Aorta (tissue), 5 donors: ENCODE data around the gene ATG16L1. TPM values are rescaled to one million over a fixed set of nuclear protein-coding genes. Genes with fewer than 3 reads are reported as not detected.

ENCODE experiments used
- ATAC-seq: fragments of 200-7000 bp; cut with Tn5 transposase; one replicate; pipeline ENCODE4 v1.9.1; 2022; ENCODE audit warnings: moderate library complexity; ENCODE audit not compliant: low FRiP score
- DNase-seq, 2 donors: peaks; one replicate each; pipeline ENCODE4 v3.0.0-alpha.2; 2020
- H3K27ac ChIP-seq, 2 donors: one replicate each; pipeline ENCODE4 v1.5.1; 2013; ENCODE audit warnings: low read length in 2 of 2, mild to moderate bottlenecking in 2 of 2, moderate library complexity in 2 of 2, control low read depth in 1 of 2, inconsistent platforms in 1 of 2, low read depth in 1 of 2
- H3K27me3 ChIP-seq, 2 donors: one replicate each; pipeline ENCODE4 v1.6.1; 2013; ENCODE audit warnings: control low read depth in 1 of 2, low read length in 1 of 2, mild to moderate bottlenecking in 1 of 2, moderate library complexity in 1 of 2; ENCODE audit not compliant: insufficient read depth in 2 of 2, control insufficient read depth in 1 of 2
- H3K36me3 ChIP-seq, 2 donors: one replicate each; pipeline ENCODE4 v1.6.1; 2013; ENCODE audit warnings: control low read depth in 1 of 2, low read length in 1 of 2, mild to moderate bottlenecking in 1 of 2; ENCODE audit not compliant: insufficient read depth in 2 of 2, control insufficient read depth in 1 of 2
- H3K4me1 ChIP-seq, 2 donors: one replicate each; pipeline ENCODE4 v1.6.1; 2013; ENCODE audit warnings: low read length in 2 of 2, control low read depth in 1 of 2, mild to moderate bottlenecking in 1 of 2, moderate library complexity in 1 of 2; ENCODE audit not compliant: insufficient read depth in 2 of 2, control insufficient read depth in 1 of 2
- H3K4me3 ChIP-seq, 2 donors: one replicate each; pipeline ENCODE4 v1.5.1; 2013; ENCODE audit warnings: low read length in 2 of 2, control low read depth in 1 of 2, mild to moderate bottlenecking in 1 of 2
- H3K9me3 ChIP-seq: one replicate; pipeline ENCODE4 v1.6.1; 2013; ENCODE audit warnings: mild to moderate bottlenecking, low read length; ENCODE audit not compliant: control insufficient read depth
- WGBS, 2 donors: extraction: QIAGEN DNeasy Blood & Tissue Kit; methylation state at CpG; one replicate each; pipeline ENCODE4 v1.1.7; 2013; 5-methylcytosine and 5-hydroxymethylcytosine counted together
- intact Hi-C, 2 donors: fragments of 100-400 bp; cut with DNase I; formaldehyde crosslinking; loops; one replicate each; pipeline versions ENCODE4 v1.14.2 to v1.15.0; 2022
- polyA plus RNA-seq, 2 donors: library from polyadenylated mRNA; stranded (reverse); fragments of 200-250 nt; gene quantifications; one replicate each; pipeline ENCODE4 v1.2.3, GENCODE V29; 2013
- total RNA-seq, 2 donors: library from RNA; stranded (reverse); fragmentation: NEBNext Ultra II Directional; extraction: Animal tissue kit (Norgen Biotek cat#: 25700); gene quantifications; one replicate each; pipeline ENCODE4 v1.2.1, GENCODE V29; 2021
- donor health status: healthy with polysubstance abuse.
- donor health status: Bipolar disorder and iron deficiency.
- donor health status: DM: no; HTN: no; CAD: no.
- donor health status: DM: no; HTN: no; CAD: no.
- donor health status: DM: yes; HTN: yes; CAD: no.

The ATG16L1 gene
- total and polyA plus RNA-seq, 4 donors: 6.4 to 30.1 (median 17.1) TPM

GRCh38 chr2:233260661-233261060 is 9.2 kb downstream of the ATG16L1 start:
- WGBS, 2 donors: 95 to 96% methylated on average over 5 of the region's 5 CpGs
- H3K4me3 ChIP-seq: no peak overlapping the region
- ATAC-seq (no peak), DNase-seq (no peak)
- H3K36me3 ChIP-seq: peaks cover 2 to 18% of the 10 kb centered on the region in 2 donors
- H3K27me3 ChIP-seq: no peaks in the 10 kb centered on the region
- H3K9me3 ChIP-seq: no peaks in the 10 kb centered on the region
- no peaks in the 10 kb centered on the region for H3K4me1 ChIP-seq
- intact Hi-C loops: no loop called here
- H3K27ac ChIP-seq: no peak overlapping the region

- DNase-seq (no peak), ATAC-seq (no peak)
- 88 to 91% methylated on average over 9 of the region's 9 CpGs for WGBS, 2 donors
- peaks cover 9 to 18% of the 10 kb centered on the region in 2 donors for H3K36me3 ChIP-seq
- no peaks in the 10 kb centered on the region for H3K9me3 ChIP-seq
- H3K4me3 ChIP-seq: no peak overlapping the region
- H3K27ac ChIP-seq: no peak overlapping the region
- intact Hi-C loops: no loop called here
- no peaks in the 10 kb centered on the region for H3K4me1 ChIP-seq
- H3K27me3 ChIP-seq: no peaks in the 10 kb centered on the region
Measured at GRCh38 chr2:233261819-233262555, 10.5 kb downstream of the ATG16L1 start.

GRCh38 chr2:233262562-233262961 is 11.1 kb downstream of the ATG16L1 start:
- H3K36me3 ChIP-seq: peaks cover 9 to 17% of the 10 kb centered on the region in 2 donors
- H3K27me3 ChIP-seq: no peaks in the 10 kb centered on the region
- 80 to 89% methylated on average over 5 of the region's 5 CpGs for WGBS, 2 donors
- ATAC-seq: no peak
- no peak for DNase-seq
- intact Hi-C loops: no loop called here
- H3K4me1 ChIP-seq: no peaks in the 10 kb centered on the region
- no peaks in the 10 kb centered on the region for H3K9me3 ChIP-seq
- H3K4me3 ChIP-seq: no peak overlapping the region
- no peak overlapping the region for H3K27ac ChIP-seq

GRCh38 chr2:233263045-233263570 is 11.6 kb downstream of the ATG16L1 start:
- DNase-seq (no peak), ATAC-seq (no peak)
- H3K4me1 ChIP-seq: no peaks in the 10 kb centered on the region
- intact Hi-C loops: no loop called here
- H3K27ac ChIP-seq: no peak overlapping the region
- no peaks in the 10 kb centered on the region for H3K9me3 ChIP-seq
- H3K36me3 ChIP-seq: peaks cover 9 to 20% of the 10 kb centered on the region in 2 donors
- no peaks in the 10 kb centered on the region for H3K27me3 ChIP-seq
- no peak overlapping the region for H3K4me3 ChIP-seq
- WGBS, 2 donors: 91% methylated on average over 6 of the region's 6 CpGs

- intact Hi-C loops: no loop called here
- ATAC-seq (no peak), DNase-seq (no peak)
- WGBS, 2 donors: 78 to 85% methylated on average over 8 of the region's 8 CpGs
- H3K4me3 ChIP-seq: no peak overlapping the region
- peaks cover 11 to 19% of the 10 kb centered on the region in 2 donors for H3K36me3 ChIP-seq
- no peaks in the 10 kb centered on the region for H3K9me3 ChIP-seq
- no peaks in the 10 kb centered on the region for H3K27me3 ChIP-seq
- H3K4me1 ChIP-seq: no peaks in the 10 kb centered on the region
- no peak overlapping the region for H3K27ac ChIP-seq
Measured at GRCh38 chr2:233264667-233265066, 13.2 kb downstream of the ATG16L1 start.

GRCh38 chr2:233265899-233266431 is 14.5 kb downstream of the ATG16L1 start:
- H3K4me1 ChIP-seq: no peaks in the 10 kb centered on the region
- no peaks in the 10 kb centered on the region for H3K9me3 ChIP-seq
- DNase-seq (no peak), ATAC-seq (no peak)
- intact Hi-C loops: no loop called here
- no peaks in the 10 kb centered on the region for H3K27me3 ChIP-seq
- 95% methylated on average over 10 of the region's 10 CpGs for WGBS, 2 donors
- peaks cover 17 to 18% of the 10 kb centered on the region in 2 donors for H3K36me3 ChIP-seq
- H3K27ac ChIP-seq: no peak overlapping the region
- no peak overlapping the region for H3K4me3 ChIP-seq

GRCh38 chr2:233266481-233266880 is 15.0 kb downstream of the ATG16L1 start:
- intact Hi-C loops: no loop called here
- Histone ChIP-seq H3K27me3 (no peaks in the 10 kb centered on the region), H3K4me1 (no peaks in the 10 kb centered on the region), H3K36me3 (peaks cover 17 to 18% of the 10 kb centered on the region in 2 donors), H3K4me3 (no peak overlapping the region), H3K9me3 (no peaks in the 10 kb centered on the region), H3K27ac (no peak overlapping the region)
- 90 to 94% methylated on average over 4 of the region's 4 CpGs for WGBS, 2 donors
- DNase-seq (no peak), ATAC-seq (no peak)

GRCh38 chr2:233267516-233268245 is 16.2 kb downstream of the ATG16L1 start:
- DNase-seq (no peak), ATAC-seq (no peak)
- Histone ChIP-seq H3K4me3 (no peak overlapping the region), H3K27ac (no peak overlapping the region), H3K36me3 (peaks cover 13 to 21% of the 10 kb centered on the region in 2 donors), H3K27me3 (no peaks in the 10 kb centered on the region), H3K4me1 (no peaks in the 10 kb centered on the region), H3K9me3 (no peaks in the 10 kb centered on the region)
- WGBS, 2 donors: 90% methylated on average over 6 of the region's 6 CpGs
- intact Hi-C loops: no loop called here
